Activated CD4-positive, alpha-beta T cell treated with anti-CD3 and anti-CD28 coated beads, Interleukin-2, amount 10 ng/mL, durations not matched to agents 24 days and 14 days (primary cell): ENCODE measurements around the gene SLC8B1. TPM values are rescaled to one million over a fixed set of nuclear protein-coding genes. Genes with fewer than 3 reads are reported as not detected.

Experiments used
- DNase-seq: peaks from one replicate; pipeline ENCODE4 v3.0.0; 2022
- H3K27ac Mint-ChIP-seq: one replicate; pipeline ENCODE4 v1.8.0; 2022; ENCODE audit warnings: mild to moderate bottlenecking, mixed read lengths
- H3K27me3 Mint-ChIP-seq: one replicate; pipeline ENCODE4 v1.8.0; 2022; ENCODE audit warnings: mixed read lengths
- H3K36me3 Mint-ChIP-seq: one replicate; pipeline ENCODE4 v1.8.0; 2022; ENCODE audit warnings: low read depth, mild to moderate bottlenecking, mixed read lengths
- H3K4me1 Mint-ChIP-seq: one replicate; pipeline ENCODE4 v1.8.0; 2021; ENCODE audit warnings: mixed read lengths
- H3K4me3 Mint-ChIP-seq: one replicate; pipeline ENCODE4 v1.8.0; 2022; ENCODE audit warnings: mild to moderate bottlenecking, moderate library complexity, mixed read lengths
- H3K9me3 Mint-ChIP-seq: one replicate; pipeline ENCODE4 v1.8.0; 2021; ENCODE audit warnings: mixed read lengths
- intact Hi-C: fragments of 100-400 bp; cut with micrococcal nuclease; formaldehyde crosslinking; loops from one replicate; pipeline ENCODE4 v1.15.1; 2023
- total RNA-seq: library from RNA; stranded (reverse); gene quantifications from 2 replicates; pipeline ENCODE4 v1.2.3, GENCODE V29; 2022

Gene SLC8B1
- total RNA-seq, 1 donor from 2014 or later, result 19.5 TPM

- Mint-ChIP-seq H3K9me3 (no peaks in the 10 kb centered on the region), H3K4me3 (no peak overlapping the region), H3K27ac (peak overlapping the region; percentile 8), H3K4me1 (peaks cover 17% of the 10 kb centered on the region), H3K27me3 (no peaks in the 10 kb centered on the region), H3K36me3 (peaks cover 39% of the 10 kb centered on the region)
- DNase-seq, result no peak
- intact Hi-C loops, result no loop called here
Measured at GRCh38 chr12:113299619-113300237, 35.2 kb downstream of the SLC8B1 start.

- Mint-ChIP-seq H3K27ac (no peak overlapping the region), H3K36me3 (peaks cover 40% of the 10 kb centered on the region), H3K4me1 (peaks cover 17% of the 10 kb centered on the region), H3K27me3 (no peaks in the 10 kb centered on the region), H3K4me3 (no peak overlapping the region), H3K9me3 (no peaks in the 10 kb centered on the region)
- intact Hi-C loops, result no loop called here
- no peak for DNase-seq
Measured at GRCh38 chr12:113298861-113299545, 35.9 kb downstream of the SLC8B1 start.

GRCh38 chr12:113298472-113298817, 36.5 kb downstream of the SLC8B1 start:
- Mint-ChIP-seq H3K4me1 (peaks cover 14% of the 10 kb centered on the region), H3K27me3 (no peaks in the 10 kb centered on the region), H3K9me3 (no peaks in the 10 kb centered on the region), H3K4me3 (no peak overlapping the region), H3K27ac (no peak overlapping the region), H3K36me3 (peaks cover 39% of the 10 kb centered on the region)
- intact Hi-C loops, result no loop called here
- DNase-seq, result no peak

DNA sequence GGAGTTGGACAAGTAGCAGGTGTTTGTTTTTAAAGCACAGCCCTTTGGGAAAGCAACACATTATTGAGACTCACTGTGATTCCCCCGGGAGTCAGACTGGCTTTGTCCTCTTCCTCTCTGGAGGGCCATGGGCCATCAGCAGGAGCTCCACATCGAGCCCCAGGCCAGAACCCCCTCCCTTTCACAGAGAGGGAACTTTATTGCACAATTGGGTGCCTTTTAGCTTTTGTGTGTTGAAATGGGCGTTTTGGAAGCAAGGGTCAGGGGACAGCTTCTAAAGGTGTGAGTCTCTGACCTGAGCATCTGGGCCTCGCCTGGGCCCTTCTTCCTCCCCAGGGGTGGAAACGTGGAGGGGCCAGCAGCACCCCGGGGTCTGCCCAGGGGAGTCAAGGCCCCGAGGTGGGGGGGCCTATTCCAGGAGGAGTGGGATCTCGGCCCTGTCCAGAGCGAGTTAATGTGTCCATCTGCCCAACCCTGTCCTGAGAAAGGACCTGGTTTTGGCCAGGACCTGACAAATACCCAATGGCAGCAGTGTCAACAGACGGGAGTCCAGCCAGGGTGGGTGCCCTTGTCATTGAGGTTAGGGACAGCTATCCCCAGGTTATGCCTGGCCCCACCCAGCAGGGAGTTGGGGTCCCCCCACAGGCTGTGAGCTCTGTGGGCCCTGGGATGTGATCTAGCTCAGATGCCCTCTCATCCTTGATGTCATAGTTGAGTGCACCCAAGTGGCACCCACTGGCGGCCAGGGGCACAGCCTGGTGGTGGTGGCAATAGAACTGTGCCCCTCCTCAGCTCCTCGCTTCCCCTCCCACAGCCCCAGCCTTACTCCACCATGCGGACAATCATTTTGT, 37.1 kb downstream of the SLC8B1 start:
- DNase-seq, result no peak
- Mint-ChIP-seq H3K27ac (no peak overlapping the region), H3K4me1 (peaks cover 8% of the 10 kb centered on the region), H3K9me3 (no peaks in the 10 kb centered on the region), H3K27me3 (no peaks in the 10 kb centered on the region), H3K4me3 (no peak overlapping the region), H3K36me3 (peaks cover 39% of the 10 kb centered on the region)
- intact Hi-C loops, result no loop called here

GRCh38 chr12:113297214-113297587, 37.7 kb downstream of the SLC8B1 start:
- Mint-ChIP-seq H3K4me3 (no peak overlapping the region), H3K9me3 (no peaks in the 10 kb centered on the region), H3K27me3 (no peaks in the 10 kb centered on the region), H3K36me3 (peaks cover 39% of the 10 kb centered on the region), H3K4me1 (peaks cover 3% of the 10 kb centered on the region), H3K27ac (no peak overlapping the region)
- DNase-seq, result no peak
- intact Hi-C loops, result no loop called here

DNA sequence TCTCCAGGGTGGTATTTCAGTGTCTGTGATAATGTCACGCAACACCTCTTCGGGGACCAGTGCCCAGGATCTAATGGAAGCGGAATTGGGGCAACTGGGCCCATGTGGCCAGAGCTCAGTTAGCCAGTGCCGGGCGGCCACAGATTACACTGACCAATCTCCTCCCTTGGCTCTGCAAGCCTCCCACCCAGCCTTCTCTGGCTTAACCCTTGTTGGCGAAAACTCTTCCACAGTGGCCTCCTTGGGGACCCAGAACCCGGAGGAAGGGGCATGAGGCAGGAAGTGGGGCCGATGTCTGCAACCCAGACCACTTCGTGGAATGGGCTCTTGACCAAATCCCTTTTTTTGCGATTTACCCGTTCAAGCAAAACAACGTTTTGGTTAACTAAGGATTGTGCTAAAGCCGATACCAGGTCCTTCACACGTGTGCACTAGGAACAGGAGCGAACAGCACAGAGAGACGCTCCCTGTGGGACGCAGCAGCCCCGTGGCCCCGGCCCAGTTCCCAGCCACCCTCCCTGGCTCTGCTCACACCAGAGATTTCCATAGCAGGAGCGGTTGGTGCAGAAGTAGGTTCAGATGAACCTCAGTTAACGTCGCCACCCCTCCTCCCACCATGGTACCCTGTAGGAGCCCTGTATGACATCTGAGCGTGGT, 38.2 kb downstream of the SLC8B1 start:
- Mint-ChIP-seq H3K27me3 (no peaks in the 10 kb centered on the region), H3K4me1 (peaks cover 3% of the 10 kb centered on the region), H3K9me3 (no peaks in the 10 kb centered on the region), H3K4me3 (no peak overlapping the region), H3K27ac (no peak overlapping the region), H3K36me3 (peaks cover 40% of the 10 kb centered on the region)
- DNase-seq, result no peak
- intact Hi-C loops, result no loop called here

GRCh38 chr12:113295886-113296556, 38.9 kb downstream of the SLC8B1 start:
- peaks cover 41% of the 10 kb centered on the region for H3K36me3 Mint-ChIP-seq
- intact Hi-C loops, result no loop called here
- peaks cover 3% of the 10 kb centered on the region for H3K4me1 Mint-ChIP-seq
- H3K27ac Mint-ChIP-seq, result no peak overlapping the region
- H3K4me3 Mint-ChIP-seq, result no peak overlapping the region
- DNase-seq, result no peak
- H3K27me3 Mint-ChIP-seq, result no peaks in the 10 kb centered on the region
- no peaks in the 10 kb centered on the region for H3K9me3 Mint-ChIP-seq

- Mint-ChIP-seq H3K9me3 (no peaks in the 10 kb centered on the region), H3K36me3 (peaks cover 42% of the 10 kb centered on the region), H3K27ac (no peak overlapping the region), H3K4me1 (no peaks in the 10 kb centered on the region), H3K4me3 (no peak overlapping the region), H3K27me3 (no peaks in the 10 kb centered on the region)
- DNase-seq, result no peak
- intact Hi-C loops, result no loop called here
Measured at GRCh38 chr12:113293100-113293499, 41.8 kb downstream of the SLC8B1 start.

DNA sequence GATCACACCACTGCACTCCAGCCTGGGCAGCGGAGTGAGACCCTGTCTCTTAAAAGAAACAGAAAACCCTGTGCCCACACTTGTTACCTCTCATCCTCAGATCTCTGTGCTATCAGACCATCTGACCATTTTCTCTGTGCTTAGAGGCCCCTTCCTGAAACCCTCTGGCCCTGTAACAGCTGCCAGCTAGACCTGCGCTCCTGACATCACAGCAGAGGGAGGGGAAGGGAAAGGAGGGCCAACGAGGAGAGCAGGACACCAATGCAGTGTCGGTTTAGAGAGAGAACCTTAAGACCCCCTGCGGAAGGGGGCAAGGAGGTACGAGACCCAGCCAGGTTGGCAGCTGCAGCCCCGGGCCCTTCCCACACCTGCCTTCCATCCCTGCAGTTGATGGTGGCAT, 42.4 kb downstream of the SLC8B1 start:
- Mint-ChIP-seq H3K4me3 (no peak overlapping the region), H3K27me3 (no peaks in the 10 kb centered on the region), H3K27ac (no peak overlapping the region), H3K9me3 (no peaks in the 10 kb centered on the region), H3K36me3 (peaks cover 42% of the 10 kb centered on the region), H3K4me1 (no peaks in the 10 kb centered on the region)
- no peak for DNase-seq
- intact Hi-C loops, result no loop called here

DNA sequence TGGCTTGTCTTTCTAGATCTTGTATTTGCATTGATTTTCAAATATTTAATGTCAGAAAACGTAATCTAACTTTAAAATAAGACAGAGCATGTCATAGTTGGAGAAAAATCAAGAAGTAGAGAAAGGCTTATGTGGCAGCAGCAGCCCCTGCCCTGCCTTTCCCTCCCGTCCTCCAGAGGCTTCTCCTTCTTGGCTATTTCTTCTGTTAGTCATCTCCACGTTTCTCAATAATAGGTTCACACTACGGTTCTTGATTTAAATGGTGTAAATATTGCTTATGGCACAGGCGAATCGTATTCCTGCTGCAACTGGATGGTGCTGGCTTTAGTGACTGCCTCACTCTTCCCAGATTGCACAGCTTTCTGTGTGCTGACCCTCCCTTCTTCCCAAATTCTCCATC, 42.8 kb downstream of the SLC8B1 start:
- no peaks in the 10 kb centered on the region for H3K9me3 Mint-ChIP-seq
- no peak overlapping the region for H3K27ac Mint-ChIP-seq
- no peak overlapping the region for H3K4me3 Mint-ChIP-seq
- no peak for DNase-seq
- intact Hi-C loops, result no loop called here
- peaks cover 42% of the 10 kb centered on the region for H3K36me3 Mint-ChIP-seq
- no peaks in the 10 kb centered on the region for H3K27me3 Mint-ChIP-seq
- no peaks in the 10 kb centered on the region for H3K4me1 Mint-ChIP-seq

GRCh38 chr12:113291586-113291985, 43.3 kb downstream of the SLC8B1 start:
- Mint-ChIP-seq H3K4me1 (no peaks in the 10 kb centered on the region), H3K27ac (no peak overlapping the region), H3K4me3 (no peak overlapping the region), H3K27me3 (no peaks in the 10 kb centered on the region), H3K9me3 (no peaks in the 10 kb centered on the region), H3K36me3 (peaks cover 40% of the 10 kb centered on the region)
- intact Hi-C loops, result no loop called here
- no peak for DNase-seq

DNA sequence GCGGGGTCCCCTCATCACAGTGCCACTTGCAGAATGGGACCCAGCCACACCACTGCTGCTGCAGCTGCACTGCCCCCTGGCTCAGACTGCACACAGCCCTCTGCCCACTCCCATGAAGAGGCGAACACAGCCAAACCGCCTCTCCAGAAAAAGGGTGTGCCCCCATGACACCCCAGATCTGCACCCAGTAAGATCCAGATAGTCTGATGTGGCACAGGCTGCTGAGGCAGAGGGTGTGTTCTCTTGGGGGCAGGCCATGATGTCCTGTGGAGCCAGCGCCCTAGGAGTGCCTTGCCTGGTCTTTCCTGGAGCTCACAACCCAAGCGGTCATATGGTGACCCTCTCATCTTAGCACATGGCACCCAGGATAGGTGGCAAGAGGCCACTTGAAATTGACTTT, 44.4 kb downstream of the SLC8B1 start:
- H3K27me3 Mint-ChIP-seq, result no peaks in the 10 kb centered on the region
- H3K4me3 Mint-ChIP-seq, result no peak overlapping the region
- no peak for DNase-seq
- peaks cover 36% of the 10 kb centered on the region for H3K36me3 Mint-ChIP-seq
- intact Hi-C loops, result no loop called here
- H3K27ac Mint-ChIP-seq, result no peak overlapping the region
- H3K9me3 Mint-ChIP-seq, result no peaks in the 10 kb centered on the region
- H3K4me1 Mint-ChIP-seq, result no peaks in the 10 kb centered on the region

DNA sequence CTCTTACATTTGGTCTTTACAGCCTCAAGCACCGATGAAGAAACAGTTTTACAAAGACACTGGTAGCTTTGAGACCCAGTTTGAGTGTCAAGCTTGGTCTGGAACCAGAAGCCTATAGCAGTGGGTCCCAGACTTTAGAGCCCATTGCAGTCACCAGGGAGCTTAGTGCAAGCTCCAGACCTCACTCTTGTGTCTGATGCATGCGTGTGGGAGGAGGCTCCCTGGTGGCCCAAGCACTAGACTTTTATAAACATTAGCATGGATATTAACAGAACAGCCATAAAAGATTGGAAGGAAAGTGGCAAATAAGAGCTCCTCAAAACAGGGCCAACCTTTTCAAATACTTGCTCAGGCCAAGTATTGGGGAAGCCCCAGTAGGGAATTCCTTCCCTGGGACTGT, 45.5 kb downstream of the SLC8B1 start:
- Mint-ChIP-seq H3K36me3 (peaks cover 37% of the 10 kb centered on the region), H3K9me3 (no peaks in the 10 kb centered on the region), H3K4me1 (no peaks in the 10 kb centered on the region), H3K27me3 (no peaks in the 10 kb centered on the region), H3K4me3 (no peak overlapping the region), H3K27ac (no peak overlapping the region)
- DNase-seq, result no peak
- intact Hi-C loops, result no loop called here
